GM18861 (cell line): ENCODE results near the gene STAU1.

Experiments
- ATAC-seq: cut with Tn5 transposase; IDR thresholded peaks from one replicate; pipeline ENCODE4 v1.9.1; 2021; ENCODE audit not compliant: unreplicated experiment

Gene STAU1

GRCh38 chr20:49078310-49078709 lies 109.8 kb downstream of the STAU1 start:
- no peak for ATAC-seq

GRCh38 chr20:49074521-49074920 lies 113.6 kb downstream of the STAU1 start:
- no peak for ATAC-seq
